HEK293 (cell line): ENCODE results near the gene SLC52A3.

Experiments
- BCL11A ChIP-seq: fragments of 450-650 bp; formaldehyde crosslinking; IDR thresholded peaks from 2 replicates; pipeline ENCODE4 v1.5.1; 2016; ENCODE audit warnings: low read depth, missing biosample characterization, missing genetic modification characterization
- SETDB1 ChIP-seq: IDR thresholded peaks from one replicate; pipeline ENCODE4 v1.6.1; 2017; ENCODE audit warnings: mild to moderate bottlenecking, low read length, moderate library complexity, mixed read lengths; ENCODE audit not compliant: insufficient read length
- ZEB2 ChIP-seq: fragments of 450-650 bp; formaldehyde crosslinking; IDR thresholded peaks from 2 replicates; pipeline ENCODE4 v1.5.1; 2016; ENCODE audit warnings: missing biosample characterization, missing genetic modification characterization
- ZNF623 ChIP-seq: fragments of 450-650 bp; formaldehyde crosslinking; IDR thresholded peaks from 2 replicates; pipeline ENCODE4 v1.5.1; 2016; ENCODE audit warnings: missing biosample characterization, missing genetic modification characterization
- TF ChIP-seq, protein P1 (sequence below): fragments of 450-650 bp; formaldehyde crosslinking; IDR thresholded peaks from 2 replicates; pipeline ENCODE4 v1.5.1; 2016; ENCODE audit warnings: missing biosample characterization, missing genetic modification characterization

DNA sequence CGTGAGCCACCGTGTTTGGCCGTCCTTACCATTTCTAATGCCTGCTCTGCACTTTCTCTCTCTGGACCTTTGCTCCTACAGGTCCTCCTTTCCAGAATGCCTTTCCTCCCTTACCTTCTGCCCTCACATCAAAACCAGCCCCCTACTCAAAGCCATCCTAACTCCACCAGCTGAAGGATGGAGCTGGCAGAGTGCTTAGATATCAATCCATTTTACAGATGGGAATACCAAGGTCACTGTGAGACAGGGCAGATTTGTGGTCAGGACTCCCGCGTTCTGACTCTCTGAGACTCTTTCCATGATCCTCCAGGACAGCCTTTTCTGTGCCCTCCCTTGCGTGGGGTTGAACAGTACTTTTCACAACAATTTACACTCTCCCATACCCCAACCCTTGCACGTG is 51.0 kb downstream of the SLC52A3 start:
- TF ChIP-seq SETDB1 (no peak), ZEB2 (tag by site-specific recombination) (no peak), ZNF623 (no peak), BCL11A (tag by site-specific recombination) (no peak)
- TF ChIP-seq, protein P1, sequence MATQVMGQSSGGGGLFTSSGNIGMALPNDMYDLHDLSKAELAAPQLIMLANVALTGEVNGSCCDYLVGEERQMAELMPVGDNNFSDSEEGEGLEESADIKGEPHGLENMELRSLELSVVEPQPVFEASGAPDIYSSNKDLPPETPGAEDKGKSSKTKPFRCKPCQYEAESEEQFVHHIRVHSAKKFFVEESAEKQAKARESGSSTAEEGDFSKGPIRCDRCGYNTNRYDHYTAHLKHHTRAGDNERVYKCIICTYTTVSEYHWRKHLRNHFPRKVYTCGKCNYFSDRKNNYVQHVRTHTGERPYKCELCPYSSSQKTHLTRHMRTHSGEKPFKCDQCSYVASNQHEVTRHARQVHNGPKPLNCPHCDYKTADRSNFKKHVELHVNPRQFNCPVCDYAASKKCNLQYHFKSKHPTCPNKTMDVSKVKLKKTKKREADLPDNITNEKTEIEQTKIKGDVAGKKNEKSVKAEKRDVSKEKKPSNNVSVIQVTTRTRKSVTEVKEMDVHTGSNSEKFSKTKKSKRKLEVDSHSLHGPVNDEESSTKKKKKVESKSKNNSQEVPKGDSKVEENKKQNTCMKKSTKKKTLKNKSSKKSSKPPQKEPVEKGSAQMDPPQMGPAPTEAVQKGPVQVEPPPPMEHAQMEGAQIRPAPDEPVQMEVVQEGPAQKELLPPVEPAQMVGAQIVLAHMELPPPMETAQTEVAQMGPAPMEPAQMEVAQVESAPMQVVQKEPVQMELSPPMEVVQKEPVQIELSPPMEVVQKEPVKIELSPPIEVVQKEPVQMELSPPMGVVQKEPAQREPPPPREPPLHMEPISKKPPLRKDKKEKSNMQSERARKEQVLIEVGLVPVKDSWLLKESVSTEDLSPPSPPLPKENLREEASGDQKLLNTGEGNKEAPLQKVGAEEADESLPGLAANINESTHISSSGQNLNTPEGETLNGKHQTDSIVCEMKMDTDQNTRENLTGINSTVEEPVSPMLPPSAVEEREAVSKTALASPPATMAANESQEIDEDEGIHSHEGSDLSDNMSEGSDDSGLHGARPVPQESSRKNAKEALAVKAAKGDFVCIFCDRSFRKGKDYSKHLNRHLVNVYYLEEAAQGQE, result no peak
